ENCODE measurements around the gene NR2F2. TPM values are rescaled to one million over a fixed set of nuclear protein-coding genes. Genes with fewer than 3 reads are reported as not detected.
A peak's percentile ranks its signal among the peaks of the same experiment; 100 is the strongest.

Gene NR2F2
- polyA plus RNA-seq, 1 donor (not counting 4 experiments of a cell fraction or from before 2014, with no cell fraction given) = 19.5 TPM

DNA sequence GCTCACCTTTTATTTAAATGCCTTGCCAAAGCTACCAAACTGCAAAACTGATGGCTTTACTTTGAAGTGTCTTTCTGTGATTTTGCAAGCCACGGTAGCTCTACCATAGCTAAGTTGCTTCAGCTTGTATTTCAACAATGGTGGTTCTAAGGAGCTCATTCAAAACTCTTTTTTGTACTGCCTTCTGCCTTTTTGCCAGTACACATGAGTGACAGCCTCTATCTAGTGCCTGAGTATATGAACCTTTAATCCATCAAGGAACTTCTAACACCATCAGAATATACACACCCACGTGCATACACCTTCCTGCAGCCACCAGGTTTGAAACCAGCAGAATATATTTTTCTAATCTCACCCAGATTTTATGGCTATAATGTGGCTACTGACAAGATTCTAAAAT lies 10.4 kb upstream of the NR2F2 start:
- Histone ChIP-seq H3K27me3 (ENCODE audit: control insufficient read depth, extremely low read depth, insufficient read depth, low read length) (peaks cover 17% of the 10 kb centered on the region), H3K4me1 (ENCODE audit: control insufficient read depth, extremely low read depth, insufficient read depth, low read length) (peaks cover 9% of the 10 kb centered on the region), H3K27ac (ENCODE audit: control insufficient read depth, insufficient read depth, low read length) (no peak overlapping the region), H3K9me1 (ENCODE audit: control insufficient read depth, extremely low read depth, insufficient read depth, low read length) (no peaks in the 10 kb centered on the region), H3K9me3 (ENCODE audit: control insufficient read depth, low read depth, low read length) (no peaks in the 10 kb centered on the region), H3K4me2 (ENCODE audit: control insufficient read depth, extremely low read depth, insufficient read depth, low read depth, low read length) (no peak overlapping the region), H3K79me2 (ENCODE audit: control insufficient read depth, insufficient read depth, low read length) (no peaks in the 10 kb centered on the region), H3K36me3 (ENCODE audit: control insufficient read depth in 2 of 2, extremely low read depth in 1 of 2, insufficient read depth in 2 of 2, low read length in 2 of 2) (no peaks in the 10 kb centered on the region), H3K9ac (ENCODE audit: control insufficient read depth, extremely low read depth, insufficient read depth, low read length) (no peak overlapping the region), H3K4me3 (ENCODE audit: control insufficient read depth in 2 of 3, extremely low read depth in 1 of 3, insufficient read depth in 2 of 3, low read depth in 1 of 3, low read length in 3 of 3) (no peak overlapping the region), H4K20me1 (ENCODE audit: control insufficient read depth, extremely low read depth, insufficient read depth, low read length) (no peaks in the 10 kb centered on the region), H2AFZ (ENCODE audit: control insufficient read depth, low read length) (no peak overlapping the region)
- TF ChIP-seq EZH2 (IDR thresholded peaks at IDR 0.05; ENCODE audit: low read length) = no peak
- TF ChIP-seq, protein P1, sequence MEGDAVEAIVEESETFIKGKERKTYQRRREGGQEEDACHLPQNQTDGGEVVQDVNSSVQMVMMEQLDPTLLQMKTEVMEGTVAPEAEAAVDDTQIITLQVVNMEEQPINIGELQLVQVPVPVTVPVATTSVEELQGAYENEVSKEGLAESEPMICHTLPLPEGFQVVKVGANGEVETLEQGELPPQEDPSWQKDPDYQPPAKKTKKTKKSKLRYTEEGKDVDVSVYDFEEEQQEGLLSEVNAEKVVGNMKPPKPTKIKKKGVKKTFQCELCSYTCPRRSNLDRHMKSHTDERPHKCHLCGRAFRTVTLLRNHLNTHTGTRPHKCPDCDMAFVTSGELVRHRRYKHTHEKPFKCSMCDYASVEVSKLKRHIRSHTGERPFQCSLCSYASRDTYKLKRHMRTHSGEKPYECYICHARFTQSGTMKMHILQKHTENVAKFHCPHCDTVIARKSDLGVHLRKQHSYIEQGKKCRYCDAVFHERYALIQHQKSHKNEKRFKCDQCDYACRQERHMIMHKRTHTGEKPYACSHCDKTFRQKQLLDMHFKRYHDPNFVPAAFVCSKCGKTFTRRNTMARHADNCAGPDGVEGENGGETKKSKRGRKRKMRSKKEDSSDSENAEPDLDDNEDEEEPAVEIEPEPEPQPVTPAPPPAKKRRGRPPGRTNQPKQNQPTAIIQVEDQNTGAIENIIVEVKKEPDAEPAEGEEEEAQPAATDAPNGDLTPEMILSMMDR (optimal IDR thresholded peaks at IDR 0.05 in 1 of 3, IDR thresholded peaks at IDR 0.05 in 1 of 3, conservative IDR thresholded peaks at IDR 0.05 in 1 of 3; ENCODE audit: extremely low read depth in 1 of 3, insufficient read depth in 2 of 3, low read length in 3 of 3) = no peak
- DNase-seq (ENCODE audit: low read depth, low spot score) = no peak
- dilution Hi-C loops (cut with MboI; ENCODE audit: extremely low pct_ligation_motif_present, low sequenced_read_pairs) = no loop called here
- FAIRE-seq = no peak

DNA sequence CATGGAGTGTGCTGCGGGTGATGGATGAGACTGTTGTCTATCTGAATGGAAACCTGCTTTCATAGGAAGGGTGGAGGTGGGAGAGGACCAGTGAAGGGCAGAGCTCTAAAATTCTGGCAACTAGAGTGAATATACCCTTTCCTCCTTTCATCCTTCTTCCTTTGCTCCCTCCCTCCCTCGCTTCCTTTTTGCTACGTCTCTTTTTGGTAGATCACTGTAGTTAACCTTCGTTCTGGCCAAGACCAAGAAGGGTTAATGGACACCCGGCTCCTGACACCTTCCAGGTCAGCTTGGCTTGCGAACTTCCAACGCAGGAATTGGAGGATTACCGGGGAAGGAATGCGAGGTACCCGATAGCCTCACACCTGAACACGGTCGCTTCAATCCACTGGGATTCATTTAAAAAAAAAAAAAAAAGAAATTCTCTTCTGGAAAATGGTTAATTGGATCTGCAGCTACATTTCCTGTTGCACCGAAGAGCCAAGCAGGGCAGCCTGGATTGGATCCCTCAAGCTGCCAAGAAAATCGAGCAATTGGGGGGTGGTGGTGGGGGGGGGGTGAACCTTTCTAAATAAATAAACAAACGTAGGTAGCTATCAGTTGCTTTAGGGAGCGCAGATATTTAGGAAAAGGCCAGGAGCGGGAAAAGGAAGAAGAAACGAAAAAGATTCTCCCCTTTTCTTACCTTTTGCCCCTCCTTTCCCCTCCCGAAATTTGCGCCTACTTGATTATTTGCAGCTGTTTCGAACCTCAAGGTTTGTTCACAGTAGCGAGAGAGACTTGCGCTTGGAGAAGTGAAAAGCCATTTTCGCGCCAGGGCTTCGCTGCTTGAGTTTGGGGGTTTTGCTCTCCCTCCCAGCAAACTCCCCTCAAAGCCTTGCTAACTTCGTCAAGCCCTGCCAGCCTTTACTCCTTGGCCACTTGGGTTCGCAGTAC lies 9.5 kb upstream of the NR2F2 start:
- H3K4me1 ChIP-seq (ENCODE audit: control insufficient read depth, extremely low read depth, insufficient read depth, low read length) = peaks cover 14% of the 10 kb centered on the region
- peak overlapping the region in 2 of 3 experiments; percentile 50 to 56 for H3K4me3 ChIP-seq (ENCODE audit: control insufficient read depth in 2 of 3, extremely low read depth in 1 of 3, insufficient read depth in 2 of 3, low read depth in 1 of 3, low read length in 3 of 3)
- TF ChIP-seq, protein P1 (optimal IDR thresholded peaks at IDR 0.05 in 1 of 3, IDR thresholded peaks at IDR 0.05 in 1 of 3, conservative IDR thresholded peaks at IDR 0.05 in 1 of 3; ENCODE audit: extremely low read depth in 1 of 3, insufficient read depth in 2 of 3, low read length in 3 of 3) = no peak
- TF ChIP-seq EZH2 (IDR thresholded peaks at IDR 0.05; ENCODE audit: low read length) = no peak
- H3K9ac ChIP-seq (ENCODE audit: control insufficient read depth, extremely low read depth, insufficient read depth, low read length) = peak overlapping the region; percentile 30
- no peaks in the 10 kb centered on the region for H4K20me1 ChIP-seq (ENCODE audit: control insufficient read depth, extremely low read depth, insufficient read depth, low read length)
- no peak overlapping the region for H3K27ac ChIP-seq (ENCODE audit: control insufficient read depth, insufficient read depth, low read length)
- H3K9me1 ChIP-seq (ENCODE audit: control insufficient read depth, extremely low read depth, insufficient read depth, low read length) = no peaks in the 10 kb centered on the region
- H2AFZ ChIP-seq (ENCODE audit: control insufficient read depth, low read length) = peak overlapping the region; percentile 70
- H3K79me2 ChIP-seq (ENCODE audit: control insufficient read depth, insufficient read depth, low read length) = peaks cover under 1% of the 10 kb centered on the region
- DNase-seq (ENCODE audit: low read depth, low spot score) (no peak), FAIRE-seq (no peak)
- dilution Hi-C loops (cut with MboI; ENCODE audit: extremely low pct_ligation_motif_present, low sequenced_read_pairs) = no loop called here
- H3K9me3 ChIP-seq (ENCODE audit: control insufficient read depth, low read depth, low read length) = no peaks in the 10 kb centered on the region
- H3K36me3 ChIP-seq (ENCODE audit: control insufficient read depth in 2 of 2, extremely low read depth in 1 of 2, insufficient read depth in 2 of 2, low read length in 2 of 2) = no peaks in the 10 kb centered on the region
- H3K4me2 ChIP-seq (ENCODE audit: control insufficient read depth, extremely low read depth, insufficient read depth, low read depth, low read length) = peak overlapping the region; percentile 74
- peaks cover 17% of the 10 kb centered on the region for H3K27me3 ChIP-seq (ENCODE audit: control insufficient read depth, extremely low read depth, insufficient read depth, low read length)

All from keratinocyte (primary cell).